ENCODE measurements around the gene BLNK. TPM values are rescaled to one million over a fixed set of nuclear protein-coding genes. Genes with fewer than 3 reads are reported as not detected.

BLNK gene
- total RNA-seq, 1 donor from 2014 or later = 13.1 TPM

DNA sequence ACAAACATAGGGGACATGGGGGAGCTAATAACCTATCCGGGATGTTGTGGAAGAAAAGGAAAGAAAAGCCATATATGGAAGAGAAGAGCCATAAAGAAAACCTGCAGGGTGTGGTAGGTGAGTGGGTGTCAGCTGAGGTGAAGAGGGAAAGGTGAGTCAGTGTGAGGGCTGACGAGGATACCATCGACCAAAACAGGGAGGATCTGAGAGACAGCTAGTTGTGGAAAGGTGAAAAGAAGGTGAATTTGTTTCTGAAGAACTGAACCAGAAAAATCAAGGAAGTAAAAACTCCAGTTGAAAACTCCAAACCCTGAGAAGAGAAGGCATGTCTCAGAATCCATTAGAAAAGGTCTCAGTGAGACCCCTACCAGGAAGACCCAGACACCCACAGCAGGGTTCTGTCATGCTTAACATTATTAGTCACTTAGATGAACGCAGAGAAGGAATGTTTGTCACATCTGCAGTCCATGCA, 4.1 kb downstream of the BLNK start:
- intact Hi-C loops (cut with DNase I) = no loop called here
- ATAC-seq = no peak
- DNase-seq (ENCODE audit: low spot score) = no peak

- ATAC-seq = no peak
- no peak for DNase-seq (ENCODE audit: low spot score)
- intact Hi-C loops (cut with DNase I) = no loop called here
Measured at GRCh38 chr10:96266118-96266770, 5.1 kb downstream of the BLNK start.

DNA sequence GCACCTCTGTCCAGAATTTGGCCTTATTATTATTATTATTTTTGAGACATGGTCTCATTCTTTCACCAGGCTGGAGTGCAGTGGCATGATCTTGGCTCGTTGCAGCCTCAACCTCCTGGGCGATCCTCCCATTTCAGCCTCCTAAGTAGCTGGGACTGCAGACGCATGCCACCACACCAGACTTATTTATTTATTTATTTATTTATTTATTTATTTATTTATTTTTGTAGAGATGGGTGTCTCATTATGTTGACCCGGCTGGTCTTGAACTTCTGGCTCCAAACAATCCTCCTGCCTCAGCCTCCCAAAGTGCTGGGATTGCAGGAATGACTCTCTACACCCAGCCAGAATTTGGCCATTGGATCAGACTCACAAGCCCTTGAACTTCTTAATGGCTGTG, 6.4 kb downstream of the BLNK start:
- ATAC-seq = no peak
- no peak for DNase-seq (ENCODE audit: low spot score)
- intact Hi-C loops (cut with DNase I) = no loop called here

DNA sequence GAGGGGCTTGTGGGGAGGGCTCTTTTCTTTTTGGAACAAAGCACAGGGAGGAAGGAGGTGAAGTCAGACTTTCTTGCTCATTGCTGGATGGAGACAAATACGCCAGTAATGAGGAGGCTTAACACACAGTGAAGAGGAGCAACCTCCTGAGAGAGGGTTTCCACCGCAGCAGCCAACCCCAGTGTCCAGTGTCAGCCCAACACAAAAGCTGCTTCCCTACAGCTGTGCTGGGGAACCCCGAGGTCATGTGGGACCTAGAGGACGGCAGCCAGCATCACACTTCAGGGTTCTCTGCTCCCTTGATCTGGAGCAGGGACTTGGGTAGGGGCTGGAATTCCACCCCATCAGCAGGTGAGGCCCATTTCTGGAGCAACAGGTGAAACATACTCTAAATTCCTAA, 7.7 kb downstream of the BLNK start:
- no peak for DNase-seq (ENCODE audit: low spot score)
- peak; percentile 41 for ATAC-seq
- intact Hi-C loops (cut with DNase I) = no loop called here

GRCh38 chr10:96263176-96263575, 8.2 kb downstream of the BLNK start:
- no peak for DNase-seq (ENCODE audit: low spot score)
- ATAC-seq = no peak
- intact Hi-C loops (cut with DNase I) = no loop called here

DNA sequence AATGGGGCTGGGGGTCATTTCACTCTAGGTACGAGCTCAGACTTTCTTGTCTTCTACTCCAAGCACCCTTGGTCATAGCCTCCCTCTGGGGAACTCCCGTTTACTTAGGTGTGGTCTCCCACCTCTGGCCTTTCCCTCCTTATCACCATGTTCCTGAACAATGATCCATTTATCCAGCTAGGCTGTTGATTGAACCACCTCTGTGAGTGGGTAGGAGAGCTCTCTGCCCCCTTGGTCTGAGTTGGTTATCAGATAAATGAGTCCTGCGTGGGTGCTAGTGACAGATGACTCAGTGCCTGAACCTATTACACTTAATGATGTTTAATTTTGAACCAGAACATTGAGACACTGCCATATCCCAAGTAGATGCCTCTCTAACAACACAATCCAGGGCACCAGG, 9.4 kb downstream of the BLNK start:
- DNase-seq (ENCODE audit: low spot score) = no peak
- intact Hi-C loops (cut with DNase I) = no loop called here
- ATAC-seq = no peak

DNA sequence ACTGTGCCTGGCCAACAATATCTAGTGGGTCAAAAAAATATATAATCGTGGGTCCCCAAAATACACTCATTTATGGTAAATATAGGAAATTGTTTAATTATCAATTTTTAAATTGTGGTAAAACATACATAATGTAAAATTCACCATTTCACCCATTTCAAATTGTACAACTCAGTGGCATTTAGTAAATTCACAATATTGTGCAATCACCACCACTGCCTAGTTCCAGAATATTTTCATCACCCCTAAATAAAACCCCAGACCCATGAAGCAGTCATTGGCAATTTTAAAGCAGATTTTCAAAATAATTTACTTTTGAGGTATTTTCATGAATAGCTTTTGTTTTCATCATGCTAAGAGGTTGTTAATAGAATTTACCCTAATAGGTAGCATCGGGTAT, 10.2 kb downstream of the BLNK start:
- intact Hi-C loops (cut with DNase I) = no loop called here
- DNase-seq (ENCODE audit: low spot score) = no peak
- ATAC-seq = no peak

- ATAC-seq (no peak), DNase-seq (ENCODE audit: low spot score) (no peak)
- intact Hi-C loops (cut with DNase I) = no loop called here
Measured at GRCh38 chr10:96260014-96260413, 11.4 kb downstream of the BLNK start.

DNA sequence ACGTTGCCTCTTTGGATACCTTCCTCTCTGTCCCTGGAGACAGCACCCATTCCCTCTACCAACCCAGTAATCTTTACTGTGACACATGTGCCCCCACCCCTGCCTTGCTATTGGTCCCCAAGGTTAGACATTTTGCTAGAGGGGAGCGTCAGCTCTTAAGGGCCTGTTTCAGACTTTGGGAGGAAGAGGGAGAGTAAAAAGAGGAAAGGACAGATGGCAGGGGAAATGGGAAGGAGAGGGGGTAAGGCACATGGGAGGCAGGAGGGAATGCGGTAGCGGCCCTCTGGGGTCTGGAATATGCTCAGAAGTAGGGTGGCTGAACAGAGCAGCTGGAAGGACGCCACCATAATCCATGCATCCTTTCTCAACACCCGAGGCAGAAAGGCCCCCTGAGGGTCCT, 12.2 kb downstream of the BLNK start:
- intact Hi-C loops (cut with DNase I) = no loop called here
- ATAC-seq (peak; percentile 29), DNase-seq (ENCODE audit: low spot score) (no peak)

- ATAC-seq = peak; percentile 82
- intact Hi-C loops (cut with DNase I) = no loop called here
- no peak for DNase-seq (ENCODE audit: low spot score)
Measured at GRCh38 chr10:96257944-96258343, 13.4 kb downstream of the BLNK start.

DNA sequence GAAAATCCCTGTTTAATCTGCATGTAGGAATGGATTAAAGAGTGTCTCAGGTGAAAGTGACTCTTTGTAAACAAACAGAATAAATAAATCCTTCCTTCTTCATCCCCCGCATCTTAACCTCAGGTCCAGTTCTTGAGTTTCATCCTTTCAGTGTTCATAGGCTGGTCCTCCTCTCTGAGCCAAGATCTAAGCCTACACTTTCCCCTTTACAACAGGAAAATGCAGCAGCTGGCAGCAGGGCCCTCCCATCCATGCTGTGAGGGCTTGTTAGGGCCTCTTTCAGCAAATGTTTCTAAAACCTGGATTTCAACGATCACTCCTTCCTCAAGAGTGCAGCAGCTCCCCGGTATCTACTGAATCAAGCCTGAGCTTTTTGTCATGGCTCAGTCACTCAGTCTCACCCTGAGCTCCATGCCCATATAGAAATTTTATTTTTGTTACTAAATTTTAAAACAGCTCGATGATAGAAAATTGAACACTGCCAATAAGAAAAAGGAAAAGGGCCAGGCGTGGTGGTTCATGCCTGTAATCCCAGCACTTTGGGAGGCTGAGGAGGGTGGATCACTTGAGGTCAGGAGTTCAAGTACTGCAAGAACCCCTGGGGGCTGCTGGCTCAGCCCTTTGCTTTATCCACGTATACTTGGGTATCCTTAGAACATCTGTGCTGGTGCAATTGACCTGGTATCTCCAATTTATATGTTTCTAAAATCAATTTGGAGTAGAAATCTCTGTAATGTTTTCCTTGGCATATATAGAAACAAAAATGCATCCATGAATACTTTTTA, 15.6 kb downstream of the BLNK start:
- ATAC-seq (no peak), DNase-seq (ENCODE audit: low spot score) (no peak)
- intact Hi-C loops (cut with DNase I) = no loop called here

DNA sequence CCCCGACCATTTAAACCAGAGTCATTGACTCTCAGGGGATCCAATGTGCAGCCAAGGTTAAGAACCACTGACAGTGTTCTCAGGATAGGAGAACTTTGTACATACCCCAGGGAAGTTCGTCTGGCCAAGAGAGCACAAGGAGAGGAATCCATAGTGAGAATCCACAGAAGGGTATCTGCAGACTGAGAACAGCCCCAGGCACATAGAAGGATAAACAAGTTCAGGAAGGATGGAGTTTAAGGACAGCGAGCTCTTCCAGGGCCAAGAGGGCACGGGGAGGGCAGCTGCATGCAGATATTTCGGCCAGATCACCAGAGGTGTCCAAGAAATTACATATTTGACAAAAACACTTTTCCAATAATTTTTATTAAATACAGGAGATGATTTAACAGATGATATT, 16.4 kb downstream of the BLNK start:
- ATAC-seq (no peak), DNase-seq (ENCODE audit: low spot score) (no peak)
- intact Hi-C loops (cut with DNase I) = no loop called here

GRCh38 chr10:96252730-96253129, 18.6 kb downstream of the BLNK start:
- intact Hi-C loops (cut with DNase I) = no loop called here
- no peak for ATAC-seq
- DNase-seq (ENCODE audit: low spot score) = no peak

- intact Hi-C loops (cut with DNase I) = no loop called here
- no peak for ATAC-seq
- DNase-seq (ENCODE audit: low spot score) = no peak
Measured at GRCh38 chr10:96250349-96250748, 21.0 kb downstream of the BLNK start.

- intact Hi-C loops (cut with DNase I) = no loop called here
- no peak for DNase-seq (ENCODE audit: low spot score)
- no peak for ATAC-seq
Measured at GRCh38 chr10:96249264-96249663, 22.1 kb downstream of the BLNK start.

DNA sequence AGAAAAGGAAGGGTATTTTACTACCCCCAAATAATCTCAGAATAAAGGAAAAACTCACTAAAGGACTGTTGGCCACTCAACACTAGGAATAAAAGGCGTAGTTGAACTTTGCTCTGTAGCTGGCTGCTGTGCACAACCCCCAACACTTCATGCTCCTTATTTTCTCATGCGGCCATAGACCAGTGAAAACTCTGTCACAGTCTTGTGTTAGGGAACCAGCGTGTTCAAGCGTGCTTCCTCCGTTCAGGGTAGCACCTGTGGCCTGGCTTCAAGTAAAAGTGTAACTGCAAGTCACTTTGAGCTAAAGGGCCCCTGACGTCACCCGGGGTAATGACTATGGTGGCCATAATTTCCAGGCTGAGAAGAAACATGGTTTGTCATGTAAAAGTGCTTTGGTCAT, 27.0 kb downstream of the BLNK start:
- intact Hi-C loops (cut with DNase I) = no loop called here
- DNase-seq (ENCODE audit: low spot score) = no peak
- no peak for ATAC-seq

GRCh38 chr10:96243296-96243695, 28.1 kb downstream of the BLNK start:
- intact Hi-C loops (cut with DNase I) = no loop called here
- no peak for DNase-seq (ENCODE audit: low spot score)
- no peak for ATAC-seq

GRCh38 chr10:96242822-96243221, 28.5 kb downstream of the BLNK start:
- ATAC-seq = no peak
- DNase-seq (ENCODE audit: low spot score) = no peak
- intact Hi-C loops (cut with DNase I) = no loop called here

DNA sequence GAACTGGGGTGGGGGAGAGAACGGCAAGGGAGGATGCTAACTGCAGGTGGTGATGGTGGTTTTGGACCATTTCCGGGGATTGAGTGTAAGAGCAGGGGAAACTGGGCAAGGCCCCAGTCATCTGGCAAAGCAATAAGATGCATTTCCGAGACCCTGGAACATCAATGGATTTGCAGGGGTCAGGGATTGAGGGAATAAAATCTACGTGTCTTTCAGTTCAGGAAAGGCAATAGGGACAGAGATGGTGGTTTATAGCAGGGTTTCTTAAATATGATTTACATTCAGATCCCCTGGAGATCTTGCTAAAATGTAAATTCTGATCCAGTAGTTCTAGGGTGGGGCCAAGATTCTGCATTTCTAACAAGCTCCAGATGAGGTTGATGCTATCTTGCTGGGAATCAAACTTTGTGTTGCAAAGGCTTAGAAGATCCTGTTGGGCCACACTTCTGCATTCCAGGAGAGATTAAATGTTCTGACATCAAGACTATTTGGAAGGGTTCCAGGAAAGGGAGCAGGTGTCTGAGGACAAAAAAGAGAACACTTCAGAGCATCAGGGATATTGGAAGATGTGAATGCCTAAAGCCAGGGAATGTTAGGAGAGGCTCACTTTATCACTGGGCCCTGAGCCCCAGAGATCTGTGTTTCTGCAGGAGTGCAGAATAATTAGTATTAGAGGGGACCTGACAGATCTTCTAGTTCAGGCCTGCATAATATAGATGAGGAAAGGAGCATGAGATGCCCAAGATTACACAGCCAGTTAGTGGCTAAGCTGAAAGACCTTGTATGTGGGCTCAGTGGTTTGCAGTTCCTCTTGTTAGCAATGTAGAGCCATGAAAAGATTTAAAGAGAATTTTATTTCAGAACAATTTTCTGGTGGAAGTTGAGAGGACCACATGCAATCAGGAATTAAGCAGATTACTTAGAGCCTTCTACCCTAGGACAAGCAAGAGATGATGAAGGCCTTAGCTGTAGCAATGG, 32.4 kb downstream of the BLNK start:
- intact Hi-C loops (cut with DNase I) = no loop called here
- ATAC-seq (no peak), DNase-seq (ENCODE audit: low spot score) (no peak)

GRCh38 chr10:96236876-96237275, 34.5 kb downstream of the BLNK start:
- ATAC-seq (no peak), DNase-seq (ENCODE audit: low spot score) (no peak)
- intact Hi-C loops (cut with DNase I) = no loop called here

All from sciatic nerve (tissue), 2 donors.